Heart left ventricle (tissue), 16 donors: ENCODE results near the gene AKAP12. TPM values are rescaled to one million over a fixed set of nuclear protein-coding genes. Genes with fewer than 3 reads are reported as not detected.
A peak's percentile ranks its signal among the peaks of the same experiment; 100 is the strongest.

Source experiments
- ATAC-seq, 4 donors: fragments of 200-7000 bp; cut with Tn5 transposase; one replicate each; pipeline ENCODE4 v1.9.1; 2020 to 2022; ENCODE audit warnings: moderate library complexity in 4 of 4, mild to moderate bottlenecking in 3 of 4, moderate number of reproducible peaks in 1 of 4
- DNase-seq, 5 donors: peaks; one replicate each; pipeline ENCODE4 v3.0.0-alpha.2; 2020
- H3K27ac ChIP-seq, 12 donors: fragments of 200-600 bp; sonication (generic) in 4 of 12; one replicate each; pipeline versions ENCODE4 v1.5.0 to v1.8.0; 2016 to 2022; ENCODE audit warnings: mild to moderate bottlenecking in 2 of 12
- H3K27me3 ChIP-seq, 9 donors: fragments of 200-600 bp; sonication (generic) in 2 of 9; one replicate each; pipeline versions ENCODE4 v1.5.1 to v1.8.0; 2016 to 2022; ENCODE audit warnings: mild to moderate bottlenecking in 3 of 9
- H3K36me3 ChIP-seq, 9 donors: fragments of 200-600 bp; sonication (generic) in 2 of 9; one replicate each; pipeline versions ENCODE4 v1.5.0 to v1.8.0; 2018 to 2022; ENCODE audit warnings: mild to moderate bottlenecking in 2 of 9
- H3K4me1 ChIP-seq, 12 donors: fragments of 200-600 bp; sonication (generic) in 4 of 12; one replicate each; pipeline versions ENCODE4 v1.5.0 to v1.8.0; 2016 to 2022; ENCODE audit warnings: mild to moderate bottlenecking in 3 of 12
- H3K4me3 ChIP-seq, 12 donors: fragments of 200-600 bp; sonication (generic) in 4 of 12; one replicate each; pipeline versions ENCODE4 v1.5.0 to v1.8.0; 2017 to 2022; ENCODE audit warnings: mild to moderate bottlenecking in 9 of 12, moderate library complexity in 4 of 12
- H3K9me3 ChIP-seq, 12 donors: fragments of 200-600 bp; sonication (generic) in 4 of 12; one replicate each; pipeline versions ENCODE4 v1.5.0 to v1.8.0; 2016 to 2022; ENCODE audit warnings: mild to moderate bottlenecking in 1 of 12
- POLR2A ChIP-seq, 2 donors: fragments of 450-650 bp; IDR thresholded peaks; one replicate each; pipeline ENCODE4 v1.6.1; 2017; ENCODE audit warnings: antibody characterized with exemption in 2 of 2, mild to moderate bottlenecking in 2 of 2, moderate library complexity in 2 of 2
- WGBS, 4 donors: extraction: QIAGEN DNeasy Blood & Tissue Kit in 2 of 4; methylation state at CpG; one replicate each; pipeline versions ENCODE4 v1.1.5 to v1.1.7; 2013 to 2018; 5-methylcytosine and 5-hydroxymethylcytosine counted together
- intact Hi-C, 10 donors: fragments of 100-400 bp; cut with DNase I; formaldehyde crosslinking; loops; one replicate each; pipeline versions ENCODE4 v1.11.1 to v1.14.2; 2022
- polyA plus RNA-seq, 2 donors: library from polyadenylated mRNA; stranded (reverse); fragments of 200-250 nt; gene quantifications; one replicate each; pipeline ENCODE4 v1.2.3, GENCODE V29; 2013
- total RNA-seq, 9 donors: library from RNA; depleted of rRNA in 2 of 9; stranded (reverse); fragments of >200 nt in 2 of 9; fragmentation: NEBNext Ultra II Directional in 3 of 9; extraction: Animal tissue kit (Norgen Biotek cat#: 25700) in 3 of 9; gene quantifications; one replicate each; pipeline versions ENCODE4 v1.1.0 to v1.2.4, GENCODE V29; 2016 to 2023
- TF ChIP-seq, protein P1 (sequence below), 12 donors: fragments of 200-600 bp; sonication (generic) in 4 of 12; IDR thresholded peaks; one replicate each; pipeline versions ENCODE4 v1.5.0 to v1.8.0; 2018 to 2022; ENCODE audit warnings: antibody characterized with exemption in 12 of 12, mild to moderate bottlenecking in 5 of 12
- donor health status: ischemic (EF 13 %, LVEDD 7.1; RV severe dilation, severe dysfunction).
- donor health status: healthy with polysubstance abuse.
- donor health status: DM: no; HTN: yes; CAD: no.
- donor health status: DM: no; HTN: no; CAD: no.
- donor health status: ischemic (EF 25% LVEDD 6.9; RV normal size, moderate dysfunction).
- donor health status: ischemic (EF 25% LVEDD 5.7; RV mildly dilated, moderate dysfunction).
- donor health status: healthy.
- donor health status: DM: yes; HTN: yes; CAD: no.
- donor health status: ischemic (EF 35%, LVEDD 5.7; RV mildly dilated, moderate dysfunction).
- donor health status: nonischemic (EF 11% LVEDD 7.7; RV severe dilation, severe dysfunction).
- donor health status: DM: yes; HTN: yes; CAD: no.
- donor health status: PGD.
- donor health status: ischemic (EF 29% LVEDD 5.4; RV normal size, mild dysfunction).
- donor health status: nonischemic (EF 23%, LVEDD 6.1; RV moderate dilation, normal function).

The AKAP12 gene
- total and polyA plus RNA-seq, 11 donors, result 3.7 to 33.5 (median 13.8) TPM

GRCh38 chr6:151299011-151299410 lies 59.2 kb downstream of the AKAP12 start:
- Histone ChIP-seq H3K9me3 (no peaks in the 10 kb centered on the region), H3K4me1 (peaks cover 0 to 22% (median 0%) of the 10 kb centered on the region in 12 donors), H3K4me3 (no peak overlapping the region), H3K27me3 (no peaks in the 10 kb centered on the region), H3K27ac (peak overlapping the region in 1 of 12 donors; percentile 86), H3K36me3 (no peaks in the 10 kb centered on the region)
- DNase-seq, result no peak
- WGBS, 4 donors, result 82 to 88% (median 84%) methylated on average over 4 of the region's 4 CpGs
- ATAC-seq, result no peak
- intact Hi-C loops, result no loop called here
- no peak for TF ChIP-seq POLR2A (IDR thresholded peaks at IDR 0.05)
- TF ChIP-seq, protein P1, sequence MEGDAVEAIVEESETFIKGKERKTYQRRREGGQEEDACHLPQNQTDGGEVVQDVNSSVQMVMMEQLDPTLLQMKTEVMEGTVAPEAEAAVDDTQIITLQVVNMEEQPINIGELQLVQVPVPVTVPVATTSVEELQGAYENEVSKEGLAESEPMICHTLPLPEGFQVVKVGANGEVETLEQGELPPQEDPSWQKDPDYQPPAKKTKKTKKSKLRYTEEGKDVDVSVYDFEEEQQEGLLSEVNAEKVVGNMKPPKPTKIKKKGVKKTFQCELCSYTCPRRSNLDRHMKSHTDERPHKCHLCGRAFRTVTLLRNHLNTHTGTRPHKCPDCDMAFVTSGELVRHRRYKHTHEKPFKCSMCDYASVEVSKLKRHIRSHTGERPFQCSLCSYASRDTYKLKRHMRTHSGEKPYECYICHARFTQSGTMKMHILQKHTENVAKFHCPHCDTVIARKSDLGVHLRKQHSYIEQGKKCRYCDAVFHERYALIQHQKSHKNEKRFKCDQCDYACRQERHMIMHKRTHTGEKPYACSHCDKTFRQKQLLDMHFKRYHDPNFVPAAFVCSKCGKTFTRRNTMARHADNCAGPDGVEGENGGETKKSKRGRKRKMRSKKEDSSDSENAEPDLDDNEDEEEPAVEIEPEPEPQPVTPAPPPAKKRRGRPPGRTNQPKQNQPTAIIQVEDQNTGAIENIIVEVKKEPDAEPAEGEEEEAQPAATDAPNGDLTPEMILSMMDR (IDR thresholded peaks at IDR 0.05), result no peak

GRCh38 chr6:151300267-151300991 lies 60.7 kb downstream of the AKAP12 start:
- TF ChIP-seq, protein P1 (IDR thresholded peaks at IDR 0.05), result no peak
- no peak for TF ChIP-seq POLR2A (IDR thresholded peaks at IDR 0.05)
- ATAC-seq, result no peak
- no peaks in the 10 kb centered on the region for H3K36me3 ChIP-seq
- no peaks in the 10 kb centered on the region for H3K9me3 ChIP-seq
- H3K27me3 ChIP-seq, result no peaks in the 10 kb centered on the region
- peaks cover 0 to 22% (median 0%) of the 10 kb centered on the region in 12 donors for H3K4me1 ChIP-seq
- H3K4me3 ChIP-seq, result no peak overlapping the region
- intact Hi-C loops, result no loop called here
- WGBS, 4 donors, result 75 to 80% (median 77%) methylated on average over 8 of the region's 8 CpGs
- H3K27ac ChIP-seq, result peak overlapping the region in 1 of 12 donors; percentile 86
- DNase-seq, result no peak

DNA sequence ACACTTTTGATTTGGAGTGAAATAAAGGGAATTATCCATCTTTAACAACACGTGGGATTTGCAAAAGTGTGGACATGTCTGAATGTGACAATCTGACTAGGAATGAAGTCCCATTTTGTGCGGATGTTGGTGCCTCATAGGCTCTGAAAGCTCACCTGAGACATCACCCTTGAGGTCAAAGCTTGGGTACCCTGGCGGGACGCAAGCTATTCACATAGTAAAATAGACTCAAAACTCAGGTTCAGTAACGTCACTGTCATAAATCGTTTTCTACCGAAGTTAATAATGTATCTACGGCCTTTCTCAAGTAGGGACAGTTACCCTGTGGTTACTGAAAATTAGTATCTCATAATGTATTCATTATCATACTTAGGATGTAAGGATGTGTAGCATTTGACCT lies 61.8 kb downstream of the AKAP12 start:
- peaks cover 0 to 7% (median 0%) of the 10 kb centered on the region in 9 donors for H3K36me3 ChIP-seq
- DNase-seq, result no peak
- H3K27ac ChIP-seq, result peak overlapping the region in 1 of 12 donors; percentile 4
- no peak overlapping the region for H3K4me3 ChIP-seq
- intact Hi-C loops, result no loop called here
- H3K4me1 ChIP-seq, result peaks cover 0 to 22% (median 0%) of the 10 kb centered on the region in 12 donors
- no peaks in the 10 kb centered on the region for H3K27me3 ChIP-seq
- 89 to 93% (median 91%) methylated on average over 8 of the region's 8 CpGs for WGBS, 4 donors
- ATAC-seq, result no peak
- TF ChIP-seq POLR2A (IDR thresholded peaks at IDR 0.05), result no peak
- TF ChIP-seq, protein P1 (IDR thresholded peaks at IDR 0.05), result no peak
- H3K9me3 ChIP-seq, result no peaks in the 10 kb centered on the region

DNA sequence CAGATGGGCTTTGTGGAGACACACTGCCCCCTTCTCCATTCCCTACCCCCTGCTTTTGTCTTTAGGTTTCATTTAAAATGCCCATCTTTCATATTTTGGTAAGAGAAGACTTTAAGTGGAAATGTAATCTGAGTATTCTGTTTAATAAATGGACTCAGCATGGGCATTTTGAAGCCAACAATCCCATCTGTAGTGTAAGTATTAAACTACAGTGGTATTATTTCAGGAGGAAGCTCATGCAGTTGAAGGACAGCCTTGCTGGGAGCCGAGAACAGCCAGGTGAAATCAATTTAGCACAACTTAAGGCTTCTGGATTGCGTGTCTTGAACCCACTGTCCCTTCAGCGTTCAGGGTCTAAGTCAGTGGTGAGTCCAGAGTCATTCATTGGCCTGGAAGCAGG lies 63.5 kb downstream of the AKAP12 start:
- Histone ChIP-seq H3K9me3 (no peaks in the 10 kb centered on the region), H3K36me3 (peaks cover 0 to 7% (median 0%) of the 10 kb centered on the region in 9 donors), H3K27me3 (no peaks in the 10 kb centered on the region), H3K27ac (no peak overlapping the region), H3K4me3 (no peak overlapping the region), H3K4me1 (peaks cover 0 to 22% (median 0%) of the 10 kb centered on the region in 12 donors)
- intact Hi-C loops, result no loop called here
- ATAC-seq, result no peak
- DNase-seq, result no peak
- WGBS, 4 donors, result 94 to 100% (median 96%) methylated on average over 3 of the region's 3 CpGs
- no peak for TF ChIP-seq POLR2A (IDR thresholded peaks at IDR 0.05)
- TF ChIP-seq, protein P1 (IDR thresholded peaks at IDR 0.05), result no peak
